Body of pancreas (tissue), 4 donors: Measurements from ENCODE around the gene CORO7. TPM values are rescaled to one million over a fixed set of nuclear protein-coding genes. Genes with fewer than 3 reads are reported as not detected.
A peak's percentile ranks its signal among the peaks of the same experiment; 100 is the strongest.

Experiments used
- ATAC-seq: fragments of 150-250 bp; one replicate; pipeline ENCODE4 v1.9.1; 2016
- DNase-seq, 4 donors: peaks; one replicate each; pipeline ENCODE4 v3.0.0-alpha.2; 2019
- H3K27ac ChIP-seq, 4 donors: fragments of 200-600 bp; sonication (generic); 1 replicate in 3 of 4; 2 replicates in 1 of 4; pipeline versions ENCODE4 v1.5.1 to v1.6.1; 2016 to 2019; ENCODE audit warnings: mild to moderate bottlenecking in 1 of 4, mixed read lengths in 1 of 4, moderate library complexity in 1 of 4
- H3K27me3 ChIP-seq, 2 donors: fragments of 200-600 bp; sonication (generic); one replicate each; pipeline ENCODE4 v1.6.0; 2016; ENCODE audit warnings: mild to moderate bottlenecking in 1 of 2
- H3K36me3 ChIP-seq, 2 donors: fragments of 200-600 bp; sonication (generic); replicated peaks in 1 of 2; 2 replicates each; pipeline ENCODE4 v1.5.1; 2016; ENCODE audit warnings: low read depth in 2 of 2; ENCODE audit not compliant: insufficient read depth in 1 of 2
- H3K4me1 ChIP-seq: fragments of 200-600 bp; sonication (generic); one replicate; pipeline ENCODE4 v1.6.0; 2016
- H3K4me3 ChIP-seq, 2 donors: fragments of 200-600 bp; sonication (generic); 1 replicate in 1 of 2; 2 replicates in 1 of 2; pipeline ENCODE4 v1.5.1; 2016 to 2019
- H3K9me3 ChIP-seq, 3 donors: fragments of 200-600 bp; sonication (generic); 1 replicate in 2 of 3; 2 replicates in 1 of 3; pipeline ENCODE4 v1.5.1; 2016
- CTCF ChIP-seq, 7 experiments: fragments of 450-650 bp in 4 of 7; fragments of 200-600 bp in 3 of 7; sonication (generic) in 3 of 7; IDR thresholded peaks; one replicate each; pipeline ENCODE4 v1.5.1; 2016 to 2019; ENCODE audit warnings: antibody characterized with exemption in 7 of 7
- POLR2A ChIP-seq, 3 donors: fragments of 450-650 bp; IDR thresholded peaks; one replicate each; pipeline ENCODE4 v1.6.1; 2016; ENCODE audit warnings: antibody characterized with exemption in 3 of 3, mild to moderate bottlenecking in 2 of 3
- WGBS, 2 donors: methylation state at CpG; one replicate each; pipeline ENCODE4 v1.1.5; 2017; 5-methylcytosine and 5-hydroxymethylcytosine counted together
- intact Hi-C: fragments of 100-400 bp; cut with DNase I; formaldehyde crosslinking; loops from one replicate; pipeline ENCODE4 v1.15.1; 2023
- total RNA-seq, 2 donors: library from RNA; depleted of rRNA; stranded (reverse); fragments of >200 nt; gene quantifications; one replicate each; pipeline ENCODE4 v1.1.0, GENCODE V29; 2016

Gene CORO7
- total RNA-seq, 2 donors from 2014 or later = 13.2 to 48.8 TPM

DNA sequence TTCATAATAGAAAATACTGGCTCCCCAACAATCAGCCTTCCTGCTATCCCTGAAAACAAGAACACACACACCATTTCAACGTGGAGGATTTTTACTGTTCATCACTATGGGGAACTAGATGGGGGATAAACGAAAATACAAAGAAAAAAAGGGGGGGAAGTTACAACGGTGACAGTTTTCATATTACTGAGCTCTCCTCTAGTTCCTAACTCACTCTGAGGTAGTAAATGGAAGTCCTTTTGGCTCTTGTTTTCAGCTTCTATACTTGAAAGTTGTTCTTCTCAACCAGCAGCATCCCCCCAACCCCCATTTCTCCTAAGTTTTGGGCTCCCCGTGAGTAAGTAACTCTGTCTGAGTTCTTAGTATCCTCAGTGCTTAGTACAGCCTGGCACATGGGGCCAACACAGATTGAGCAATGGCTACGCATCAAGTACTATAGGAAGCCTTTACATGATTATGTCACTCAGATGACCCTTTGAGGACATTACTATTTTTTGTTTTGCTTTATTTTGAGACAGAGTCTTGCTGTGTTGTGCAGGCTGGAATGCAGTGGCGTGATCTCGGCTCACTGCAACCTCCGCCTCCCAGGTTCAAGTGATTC is 4.2 kb upstream of the CORO7 start:
- no peaks in the 10 kb centered on the region for H3K36me3 ChIP-seq
- no peak for TF ChIP-seq POLR2A (IDR thresholded peaks at IDR 0.05)
- no peak for TF ChIP-seq CTCF (IDR thresholded peaks at IDR 0.05)
- H3K4me3 ChIP-seq = no peak overlapping the region
- WGBS, 2 donors = 71 to 83% methylated on average over 8 of the region's 8 CpGs
- no peak for ATAC-seq
- no peak overlapping the region for H3K27ac ChIP-seq
- peaks cover 11% of the 10 kb centered on the region for H3K4me1 ChIP-seq
- DNase-seq = no peak
- intact Hi-C loops = no loop called here
- no peaks in the 10 kb centered on the region for H3K27me3 ChIP-seq
- H3K9me3 ChIP-seq = no peaks in the 10 kb centered on the region

- H3K36me3 ChIP-seq = no peaks in the 10 kb centered on the region
- WGBS, 2 donors = 73 to 76% methylated on average over 6 to 7 of the region's 7 CpGs
- H3K9me3 ChIP-seq = no peaks in the 10 kb centered on the region
- TF ChIP-seq CTCF (IDR thresholded peaks at IDR 0.05) = no peak
- TF ChIP-seq POLR2A (IDR thresholded peaks at IDR 0.05) = no peak
- H3K4me1 ChIP-seq = peaks cover 16% of the 10 kb centered on the region
- no peak for DNase-seq
- H3K27ac ChIP-seq = no peak overlapping the region
- H3K4me3 ChIP-seq = no peak overlapping the region
- intact Hi-C loops = no loop called here
- ATAC-seq = no peak
- no peaks in the 10 kb centered on the region for H3K27me3 ChIP-seq
Measured at GRCh38 chr16:4419402-4419959, 3.1 kb upstream of the CORO7 start.

DNA sequence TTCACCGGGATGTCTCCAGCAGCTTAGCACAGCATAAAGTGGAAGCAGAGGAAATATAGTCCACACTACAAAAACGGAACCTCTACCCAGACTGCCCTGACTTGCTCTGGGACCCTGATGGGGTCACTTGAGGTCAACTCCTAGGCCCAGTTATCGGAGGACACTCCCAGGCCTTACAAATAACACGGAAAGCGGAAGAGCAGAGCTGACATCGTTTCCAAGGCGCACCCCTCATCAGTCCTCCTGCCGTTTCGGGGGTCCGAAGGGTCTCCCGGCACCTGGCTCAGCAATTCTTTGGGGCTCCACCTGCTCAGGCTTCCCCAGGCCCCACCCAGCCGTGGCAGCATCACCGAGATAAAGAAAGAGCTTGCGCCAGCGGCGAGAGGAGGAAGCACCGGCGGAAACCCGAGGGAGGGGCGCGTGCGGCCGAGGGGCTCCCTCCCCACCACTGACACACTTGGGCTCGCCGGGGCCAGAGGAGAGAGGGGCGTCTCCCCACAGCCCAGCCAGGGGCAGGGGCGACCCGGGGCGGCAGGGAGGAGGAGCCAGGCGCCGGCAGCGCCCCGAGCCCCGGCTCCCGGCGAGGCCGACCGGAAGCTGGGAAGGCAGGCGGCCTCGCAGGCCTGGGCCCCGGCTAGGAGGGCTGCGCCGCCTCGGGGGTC is 727 bp downstream of the CORO7 start:
- DNase-seq = peak in 3 of 4 donors; percentile 48 to 66 (median 52)
- Histone ChIP-seq H3K27me3 (no peaks in the 10 kb centered on the region), H3K9me3 (no peaks in the 10 kb centered on the region), H3K4me1 (peaks cover 19% of the 10 kb centered on the region), H3K36me3 (no peaks in the 10 kb centered on the region), H3K27ac (peak overlapping the region in 3 of 4 donors; percentile 33 to 78 (median 72)), H3K4me3 (peak overlapping the region; percentile 48 to 53)
- TF ChIP-seq POLR2A (IDR thresholded peaks at IDR 0.05) (peak in 1 of 3 donors; percentile 53), CTCF (IDR thresholded peaks at IDR 0.05) (peak in 1 of 7 experiments; percentile 6)
- intact Hi-C loops = no loop called here
- peak; percentile 18 for ATAC-seq
- WGBS, 2 donors = 2 to 67% methylated on average over 1 to 38 of the region's 44 CpGs

DNA sequence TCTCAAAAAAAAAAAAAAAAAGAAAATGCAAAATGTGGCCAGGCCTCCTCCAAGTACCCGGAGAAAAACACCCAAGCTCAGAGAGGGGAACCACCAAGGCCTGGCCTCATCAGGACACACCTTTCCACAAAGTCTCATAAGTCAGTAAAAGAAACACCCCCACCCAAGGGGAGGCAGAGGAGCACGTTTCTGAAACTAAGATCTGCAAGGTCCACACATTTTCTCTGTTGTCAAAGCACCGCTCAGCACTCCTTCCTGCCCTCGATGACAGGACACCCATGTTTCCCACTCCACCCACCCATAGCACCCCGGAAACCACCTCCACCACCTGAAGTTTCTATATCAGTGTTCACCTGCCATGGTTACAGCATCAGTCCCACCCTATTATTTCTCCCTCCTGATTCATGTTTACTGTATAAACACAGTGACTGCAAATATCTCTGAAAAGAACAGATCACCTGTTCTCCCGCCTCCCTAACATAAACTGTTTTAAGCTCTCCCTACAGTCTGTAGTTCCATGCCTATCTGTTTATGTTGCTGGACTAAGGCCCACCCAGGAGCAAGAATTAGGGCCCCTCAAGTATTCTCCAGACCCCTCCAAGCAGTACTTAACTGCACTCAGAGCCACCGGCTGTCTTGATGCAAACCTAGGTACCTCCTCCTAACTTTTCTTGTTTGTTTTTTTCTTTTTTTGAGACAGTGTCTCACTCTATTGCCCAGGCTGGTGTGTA is 2.0 kb downstream of the CORO7 start:
- Histone ChIP-seq H3K4me3 (no peak overlapping the region), H3K27ac (no peak overlapping the region), H3K36me3 (no peaks in the 10 kb centered on the region), H3K9me3 (no peaks in the 10 kb centered on the region), H3K4me1 (peaks cover 19% of the 10 kb centered on the region), H3K27me3 (no peaks in the 10 kb centered on the region)
- intact Hi-C loops = no loop called here
- TF ChIP-seq POLR2A (IDR thresholded peaks at IDR 0.05) (no peak), CTCF (IDR thresholded peaks at IDR 0.05) (no peak)
- ATAC-seq (no peak), DNase-seq (peak in 1 of 4 donors; percentile 26)
- WGBS, 2 donors = 82 to 87% methylated on average over 7 of the region's 7 CpGs
